GM19372 (cell line): Measurements from ENCODE around the gene PLGRKT.
"Not testable (repeated sequence)": the region's sequence is repeated elsewhere in the genome, so short reads cannot be mapped to it uniquely, and the experiment has no call there.

Source experiments
- ATAC-seq: cut with Tn5 transposase; IDR thresholded peaks from one replicate; pipeline ENCODE4 v1.9.1; 2021; ENCODE audit warnings: mild to moderate bottlenecking, low read depth, moderate library complexity; ENCODE audit not compliant: unreplicated experiment

PLGRKT gene

DNA sequence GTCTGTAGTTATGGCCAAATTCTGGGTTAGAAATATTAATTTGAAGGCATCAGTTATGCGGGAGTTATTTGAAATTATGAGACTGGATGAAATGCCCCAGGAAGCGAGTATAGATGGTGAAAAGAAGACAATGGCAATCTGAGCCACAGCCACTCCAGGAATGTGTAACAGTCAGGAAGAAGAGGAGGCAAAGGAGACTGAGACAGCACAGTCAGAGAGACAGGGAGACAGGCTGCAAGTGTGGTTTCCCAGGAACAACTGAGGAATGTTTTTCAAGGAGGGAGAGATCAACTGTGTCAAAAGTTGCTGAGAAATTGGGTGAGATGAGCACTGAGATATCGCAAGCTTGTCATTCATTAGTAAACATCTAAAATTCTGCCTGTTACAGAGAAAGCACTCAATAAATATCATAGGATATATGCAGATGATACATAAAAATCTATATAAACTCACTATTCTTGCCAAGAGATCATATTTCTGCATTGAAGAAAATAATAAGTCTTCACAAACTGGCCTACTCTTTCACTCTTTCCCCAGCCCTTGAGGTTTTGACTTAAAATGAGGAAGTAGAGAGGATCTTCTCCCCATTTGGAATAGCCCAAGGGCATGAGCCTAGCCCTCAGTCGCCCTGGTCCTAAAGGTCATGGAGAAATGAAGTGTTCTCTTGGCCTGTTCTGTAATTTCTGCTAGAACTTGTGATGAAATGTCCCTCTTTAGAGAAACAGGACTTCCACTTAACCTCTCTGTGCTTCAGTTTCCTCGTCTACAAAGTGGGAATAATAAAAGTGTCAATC, 49.5 kb downstream of the PLGRKT start:
- ATAC-seq = no peak

DNA sequence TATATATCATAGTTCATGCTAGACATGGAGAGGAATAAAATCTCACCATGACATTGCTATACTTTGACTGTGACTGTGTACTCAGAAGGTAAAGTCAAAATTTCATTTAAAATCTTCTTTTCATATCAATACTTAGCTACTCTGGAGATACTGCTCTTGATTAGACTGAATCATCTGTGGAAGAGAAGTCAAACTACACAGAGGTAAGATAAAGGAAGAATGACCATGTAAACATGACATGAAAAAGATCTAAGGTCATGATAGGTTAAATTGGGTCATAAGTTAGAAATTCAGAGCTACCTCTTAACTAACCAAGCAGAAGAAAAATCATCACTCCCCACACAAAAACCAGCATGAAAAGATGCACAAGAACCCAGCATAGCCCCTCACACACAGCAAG, 53.3 kb downstream of the PLGRKT start:
- ATAC-seq = no peak

DNA sequence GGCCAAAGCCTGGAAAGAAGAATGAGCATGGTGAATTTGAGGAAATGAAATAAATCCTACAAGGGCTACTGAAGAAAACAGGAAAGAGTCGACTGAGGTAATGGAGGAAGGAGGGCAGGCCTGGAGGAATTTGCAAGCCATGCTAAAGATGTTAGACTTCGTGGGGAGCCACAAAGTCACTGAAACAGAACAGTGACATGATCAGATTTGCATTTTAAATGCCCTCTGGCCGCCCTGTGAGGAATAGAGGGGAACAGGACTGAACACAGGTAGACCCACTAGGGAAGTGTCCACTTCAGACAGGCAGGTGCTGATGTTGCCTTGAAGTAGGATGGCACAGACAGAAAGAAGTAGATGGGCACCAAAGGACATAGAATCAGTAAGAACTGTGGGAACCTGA, 55.2 kb downstream of the PLGRKT start:
- ATAC-seq = no peak

DNA sequence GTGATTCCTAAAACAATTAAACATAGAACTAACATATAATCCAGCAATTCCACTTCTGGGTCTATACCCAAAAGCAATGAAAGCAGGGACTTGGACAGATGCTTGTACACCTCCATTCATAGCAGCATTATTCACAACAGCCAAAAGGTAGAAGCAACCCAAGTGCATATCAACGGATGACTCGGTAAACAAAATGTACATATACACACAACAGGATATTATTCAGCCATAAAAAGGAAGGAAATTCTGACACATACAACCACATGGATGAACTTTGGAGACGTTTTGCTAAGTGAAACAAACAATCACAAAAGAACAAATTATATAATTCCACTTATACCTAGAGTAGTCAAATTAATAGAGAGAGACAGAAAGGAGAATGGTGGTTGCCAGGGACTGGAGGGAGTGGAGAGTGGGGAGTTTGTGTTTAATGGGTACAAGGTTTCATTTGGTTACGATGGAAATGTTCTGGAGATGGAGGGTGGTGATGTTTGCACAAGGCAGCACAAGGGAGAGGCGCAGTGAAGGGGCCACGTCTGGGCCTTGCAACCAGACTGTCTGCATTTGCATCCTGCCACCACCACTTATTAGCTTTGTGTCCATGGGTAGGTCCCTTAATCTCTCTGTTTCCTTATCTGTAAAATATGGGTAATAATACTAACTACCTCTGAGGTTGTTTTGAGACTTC, 61.8 kb downstream of the PLGRKT start:
- no peak for ATAC-seq

DNA sequence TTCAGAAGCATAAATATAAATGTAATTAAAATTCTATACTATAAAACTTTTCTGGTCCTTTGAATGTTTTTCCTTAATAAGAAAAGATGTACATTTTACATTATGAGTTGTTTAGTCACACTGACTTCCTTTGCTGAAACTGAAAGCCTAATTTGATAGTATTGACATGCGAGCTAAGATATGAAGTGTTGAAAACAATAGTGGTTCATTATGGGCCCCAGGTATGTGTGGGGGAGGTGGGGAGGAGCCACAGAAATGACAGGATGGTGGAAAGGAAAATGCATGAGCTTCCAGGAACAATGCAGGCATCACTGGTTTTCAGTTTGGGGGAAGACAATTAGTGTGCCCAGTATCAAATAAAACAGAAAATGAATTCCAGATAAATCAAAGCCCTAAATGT, 62.6 kb downstream of the PLGRKT start:
- no peak for ATAC-seq

DNA sequence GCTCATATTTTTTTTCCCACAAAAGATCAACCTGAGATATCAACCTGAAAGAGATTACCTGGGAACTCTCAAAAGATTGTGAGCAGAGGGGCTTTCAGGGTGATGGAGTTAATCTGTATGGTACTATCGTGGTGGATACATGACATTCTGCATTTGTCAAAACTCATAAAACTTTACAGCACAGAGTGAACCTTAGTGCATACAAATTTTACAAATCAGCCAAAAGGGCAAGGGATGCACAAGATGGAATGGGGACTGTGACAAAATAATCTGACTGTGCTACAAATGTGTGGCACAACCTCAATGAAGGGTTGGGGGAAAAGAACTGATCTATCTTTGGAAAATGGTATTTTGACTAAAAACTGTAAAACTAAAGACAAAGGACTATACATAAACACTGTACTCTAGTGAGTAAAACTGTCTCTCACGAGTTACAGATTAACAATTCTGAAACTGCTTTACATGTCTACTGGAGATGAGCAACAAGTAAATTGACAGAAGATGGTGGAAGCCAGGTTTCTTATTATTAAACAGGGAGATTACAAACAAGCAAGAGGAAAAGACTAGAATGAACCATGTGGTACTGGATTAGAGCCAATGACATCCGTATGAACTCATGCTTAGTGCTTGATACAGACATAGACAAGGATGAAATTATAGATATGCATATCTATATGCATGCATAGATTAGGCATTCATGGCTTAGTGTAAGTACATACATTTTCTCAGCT, 73.3 kb downstream of the PLGRKT start:
- ATAC-seq = peak; percentile 90

DNA sequence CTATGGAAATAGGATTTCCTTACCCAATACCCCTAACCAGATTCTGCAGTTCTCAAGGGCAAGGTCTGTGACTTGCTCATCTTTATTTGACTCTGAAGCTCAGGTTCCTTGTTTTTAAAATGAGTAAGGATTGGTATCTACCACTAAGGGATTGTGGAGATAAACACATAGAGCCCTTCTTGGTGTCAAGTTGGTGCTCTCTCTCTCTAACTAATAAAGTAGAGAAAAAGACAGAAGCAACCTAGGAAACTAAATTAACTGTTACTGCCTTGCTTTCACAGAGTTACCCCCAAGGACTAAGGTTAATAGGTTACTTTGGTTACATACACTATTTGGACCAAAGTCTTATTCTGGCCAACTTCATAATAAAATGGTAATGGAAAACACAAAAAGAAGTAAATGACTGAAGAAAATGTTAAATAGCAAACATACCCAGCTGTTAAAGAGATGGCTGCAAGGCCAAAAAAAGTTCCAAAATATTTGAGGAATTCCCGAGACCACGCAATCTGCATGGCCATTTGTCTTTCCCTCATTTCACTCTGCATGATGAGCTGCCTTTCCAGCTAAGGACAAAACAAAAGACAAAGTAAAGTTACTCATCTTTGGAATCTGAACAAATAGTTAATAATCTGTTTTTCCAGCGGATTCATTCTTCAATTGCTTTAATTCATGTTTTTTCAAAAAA, 76.3 kb downstream of the PLGRKT start:
- ATAC-seq = no peak

DNA sequence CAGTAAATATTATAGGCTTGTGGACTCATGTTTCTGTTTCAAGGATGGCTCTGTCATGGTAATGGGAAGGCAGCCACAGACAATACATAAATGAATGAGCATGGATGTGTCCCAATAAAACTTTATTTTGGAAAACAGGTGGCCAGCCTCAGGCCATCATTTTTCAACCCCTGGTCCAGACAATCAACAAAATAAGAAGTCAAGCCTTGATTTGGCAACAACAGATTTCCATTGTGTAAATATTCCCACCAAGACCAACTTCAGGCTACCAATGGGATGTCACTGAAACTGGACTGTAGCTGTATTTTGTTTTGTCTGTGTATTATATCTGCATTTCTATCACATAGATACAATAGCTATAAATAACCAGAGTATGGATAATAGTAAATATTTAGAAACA, 77.4 kb downstream of the PLGRKT start:
- no peak for ATAC-seq

DNA sequence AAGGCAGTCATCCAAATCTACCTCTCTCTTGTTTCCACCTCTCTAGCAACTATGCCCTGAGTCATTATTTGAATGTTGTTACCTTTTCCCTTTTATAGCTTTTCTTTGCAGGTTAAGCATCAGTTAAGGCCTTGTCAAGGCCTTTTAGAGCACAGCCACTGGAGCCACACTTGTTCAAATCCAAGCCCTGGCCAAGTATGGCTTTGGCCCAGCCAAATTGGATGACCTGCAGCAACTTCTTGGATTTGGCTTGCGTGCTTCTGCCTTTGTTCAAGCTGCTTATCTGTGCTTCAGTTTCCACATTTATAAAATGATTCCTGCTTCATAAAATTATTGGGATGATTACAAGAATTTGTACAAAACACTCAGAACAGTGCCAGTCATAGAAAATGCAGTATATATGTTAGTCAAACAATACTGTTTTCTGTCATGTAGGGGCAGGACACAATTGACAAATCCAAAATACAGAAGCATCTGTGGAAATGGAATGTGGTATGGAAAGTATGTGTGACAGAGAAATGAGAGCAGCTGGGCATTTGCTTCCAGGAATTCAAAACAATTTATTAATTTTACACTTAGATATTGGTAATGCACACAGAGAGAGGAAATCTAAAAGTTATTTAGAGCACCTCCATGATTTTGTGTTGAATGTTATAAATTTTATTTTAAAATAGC, 80.2 kb downstream of the PLGRKT start:
- ATAC-seq = no peak

DNA sequence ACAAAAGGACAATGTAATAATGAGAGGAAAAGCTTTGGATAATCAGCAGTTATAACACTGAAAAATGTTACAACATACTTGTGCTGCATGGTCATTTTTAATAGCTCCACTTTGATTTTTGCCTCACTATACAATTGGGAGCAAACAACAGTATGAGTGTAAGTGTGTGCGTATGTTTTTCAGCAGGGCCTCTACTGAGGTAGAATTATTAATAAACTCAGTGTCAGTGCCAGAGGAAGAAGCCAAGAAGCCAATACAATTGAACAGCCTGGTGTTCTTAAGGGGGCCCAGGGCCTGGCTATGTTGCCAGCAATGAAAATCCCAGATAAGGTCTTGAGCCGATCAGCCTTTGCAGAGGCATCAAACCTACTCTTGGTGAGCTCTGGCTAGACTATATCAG, 81.9 kb downstream of the PLGRKT start:
- ATAC-seq = no peak

DNA sequence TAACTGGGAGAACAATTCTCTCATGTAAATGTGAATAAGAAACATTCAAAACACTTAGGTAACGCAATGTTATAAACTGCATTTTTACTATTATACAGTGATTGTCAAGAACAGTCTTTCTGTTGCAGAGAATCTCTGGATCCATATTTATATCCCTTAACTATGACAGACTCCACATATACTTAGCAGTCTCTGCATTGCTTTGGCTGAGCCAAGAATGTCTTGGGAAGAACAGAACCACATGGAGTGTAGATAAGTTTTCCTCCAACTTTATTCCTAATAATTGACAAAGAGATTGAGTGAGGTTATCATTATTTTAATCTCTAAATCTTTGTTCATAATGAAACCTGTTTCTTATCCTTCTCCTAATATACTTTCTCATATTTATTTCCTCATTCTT, 82.5 kb downstream of the PLGRKT start:
- ATAC-seq = no peak

DNA sequence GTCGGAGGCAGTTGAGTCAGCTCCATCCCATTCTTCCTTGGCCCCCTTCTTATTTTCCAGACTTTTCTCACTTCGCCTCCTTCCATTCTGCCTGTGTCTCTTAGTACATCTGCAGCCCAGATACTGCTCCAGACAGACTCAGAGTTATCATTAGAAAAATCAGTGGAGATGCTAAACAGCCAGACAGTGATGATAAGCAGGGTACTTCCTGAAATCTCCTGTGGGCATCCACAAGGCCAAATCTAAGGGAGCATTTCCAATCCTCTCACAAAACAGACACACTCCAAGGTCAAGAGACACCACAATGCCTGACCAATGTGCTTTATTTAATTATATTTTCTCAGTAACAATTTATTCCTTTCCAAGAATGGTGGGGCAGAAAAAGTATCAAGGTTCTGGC, 83.5 kb downstream of the PLGRKT start:
- ATAC-seq = no peak

DNA sequence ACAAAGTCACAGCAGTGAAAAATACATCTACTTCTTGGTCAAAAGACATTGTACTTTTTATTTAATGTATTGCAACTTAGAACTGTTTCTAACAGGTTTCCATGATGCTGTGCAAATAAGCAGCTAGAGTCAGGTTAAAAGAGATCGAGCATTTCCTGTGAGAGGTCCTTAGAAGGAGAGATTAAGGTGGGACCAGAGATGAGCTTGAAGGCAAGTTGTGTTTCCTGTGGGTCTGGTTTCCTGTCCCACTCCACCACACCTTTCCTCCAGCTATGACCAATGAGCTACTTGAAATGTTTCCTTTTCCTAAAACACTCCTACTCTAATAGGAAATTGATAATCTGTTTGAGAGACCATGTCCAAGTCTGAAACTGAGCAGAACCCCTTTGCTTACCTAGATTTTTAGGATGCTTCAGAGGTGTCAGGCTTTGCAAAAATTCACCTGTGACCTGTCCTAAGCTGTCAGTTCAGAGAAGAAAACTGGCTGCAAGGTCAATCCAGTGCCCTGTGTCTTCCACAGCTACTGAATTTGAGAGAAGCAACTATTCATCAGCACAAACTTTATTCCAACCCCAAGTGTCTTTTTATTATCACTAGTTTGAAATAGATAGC, 85.0 kb downstream of the PLGRKT start:
- no peak for ATAC-seq

DNA sequence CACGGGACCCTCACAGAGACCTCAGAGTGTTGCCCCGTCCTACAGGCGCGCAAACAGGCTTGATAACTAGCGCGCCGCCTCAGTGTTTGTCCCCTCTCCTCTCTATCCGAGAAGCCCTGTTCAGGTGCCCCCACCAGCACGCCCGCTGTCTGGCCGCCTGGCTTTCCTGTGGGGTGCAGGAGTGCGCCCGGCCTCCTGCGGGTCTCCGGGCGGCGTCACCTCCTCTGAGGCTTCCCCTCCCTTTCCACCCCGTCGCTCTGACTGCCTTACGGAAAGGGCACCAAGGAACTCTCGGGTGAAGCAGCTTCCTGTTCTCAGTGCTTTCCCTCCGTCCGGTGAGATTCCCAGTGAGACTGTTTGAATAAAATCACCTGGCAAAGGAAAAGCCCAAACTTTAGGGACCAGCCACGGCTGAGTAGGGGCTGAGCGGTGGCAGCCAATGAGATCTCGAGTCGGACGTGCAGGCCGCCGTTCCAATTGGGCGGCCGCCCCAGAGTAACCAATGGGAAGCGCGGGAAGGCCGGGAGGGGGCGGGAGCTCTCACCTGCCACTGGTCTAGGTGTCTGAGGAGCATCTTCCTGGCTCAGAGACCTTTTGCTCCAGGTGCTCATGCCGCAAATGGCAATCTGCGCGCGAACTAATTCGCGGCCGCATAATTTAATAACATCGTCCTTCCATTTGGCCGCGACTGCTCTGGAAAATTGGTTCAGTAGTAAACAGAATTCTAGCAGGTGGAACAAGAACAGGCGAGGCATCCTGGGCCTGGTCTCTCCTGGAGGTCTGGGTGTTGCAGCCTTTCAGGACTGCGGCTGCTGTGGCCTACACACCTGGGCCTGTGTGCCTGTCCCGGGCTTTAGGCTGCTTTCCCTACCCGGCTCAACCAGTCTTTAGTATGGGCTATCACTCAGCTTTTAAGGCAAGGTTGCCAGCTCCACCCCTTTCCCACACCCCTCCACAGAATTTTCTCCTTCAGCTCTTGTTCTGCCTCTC, 98.4 kb downstream of the PLGRKT start, which contains the start of gene RLN1:
TSS of gene RLN1 (minus strand) at position 885 of the 990 bp plus-strand sequence. CDS start at position 755, 130 bp downstream.
- ATAC-seq = peak; percentile 99

DNA sequence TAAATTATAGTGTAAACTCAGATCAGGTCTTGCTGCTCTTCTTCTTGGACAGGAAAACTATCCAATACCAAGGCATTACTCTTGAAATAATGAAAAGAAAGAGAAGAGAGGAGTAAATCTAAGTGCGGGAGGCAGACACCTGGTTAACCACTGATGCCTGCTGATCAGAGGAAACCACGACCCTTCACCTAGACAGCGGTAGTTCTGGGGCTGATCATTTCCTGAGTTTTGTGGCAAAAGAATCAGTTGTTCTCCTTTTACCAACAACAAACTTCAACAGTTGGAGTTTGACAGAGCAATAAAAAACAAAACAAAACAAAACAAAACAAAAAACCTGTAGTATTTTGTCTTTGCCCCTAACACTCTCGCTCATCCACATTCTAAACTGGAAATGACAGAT, 101.0 kb downstream of the PLGRKT start:
- no peak for ATAC-seq

DNA sequence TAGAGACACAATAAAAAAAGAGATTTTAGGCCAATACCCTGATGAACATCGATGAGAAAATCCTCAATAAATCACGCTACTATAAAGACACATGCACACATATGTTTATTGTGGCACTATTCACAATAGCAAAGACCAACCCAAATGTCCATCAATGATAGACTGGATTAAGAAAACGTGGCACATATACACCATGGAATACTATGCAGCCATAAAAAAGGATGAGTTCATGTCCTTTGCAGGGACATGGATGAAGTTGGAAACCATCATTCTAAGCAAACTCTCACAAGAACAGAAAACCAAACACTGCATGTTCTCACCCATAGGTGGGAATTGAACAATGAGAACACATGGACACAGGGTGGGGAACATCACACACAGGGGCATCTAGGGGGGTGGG, 106.4 kb downstream of the PLGRKT start:
- ATAC-seq = not testable (repeated sequence)

DNA sequence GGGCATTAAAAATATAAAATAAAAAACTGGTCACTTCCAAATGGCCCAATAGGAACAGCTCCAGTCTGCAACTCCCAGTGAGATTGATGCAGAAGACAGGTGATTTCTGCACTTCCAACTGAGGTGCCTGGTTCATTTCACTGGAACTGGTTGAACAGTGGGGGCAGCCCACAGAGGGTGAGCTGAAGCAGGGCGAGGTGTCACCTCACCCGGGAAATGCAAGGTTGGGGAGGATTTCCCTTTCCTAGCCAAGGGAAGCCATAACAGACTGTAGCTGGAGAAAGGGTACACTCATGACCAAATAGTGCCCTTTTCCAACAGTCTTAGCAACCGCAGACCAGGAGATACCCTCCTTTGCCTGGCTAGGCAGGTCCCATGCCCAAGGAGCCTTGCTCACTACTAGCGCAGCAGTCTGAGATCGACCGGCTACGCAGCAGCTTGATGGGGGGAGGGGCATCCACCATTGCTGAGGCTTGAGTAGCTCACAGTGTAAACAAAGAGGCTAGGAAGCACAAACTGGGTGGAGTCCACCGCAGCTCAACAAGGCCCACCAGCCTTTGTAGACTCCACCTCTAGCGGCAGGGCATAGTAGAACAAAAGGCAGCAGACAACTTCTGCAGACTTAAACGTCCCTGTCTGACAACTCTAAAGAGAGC, 110.7 kb downstream of the PLGRKT start:
- no peak for ATAC-seq

DNA sequence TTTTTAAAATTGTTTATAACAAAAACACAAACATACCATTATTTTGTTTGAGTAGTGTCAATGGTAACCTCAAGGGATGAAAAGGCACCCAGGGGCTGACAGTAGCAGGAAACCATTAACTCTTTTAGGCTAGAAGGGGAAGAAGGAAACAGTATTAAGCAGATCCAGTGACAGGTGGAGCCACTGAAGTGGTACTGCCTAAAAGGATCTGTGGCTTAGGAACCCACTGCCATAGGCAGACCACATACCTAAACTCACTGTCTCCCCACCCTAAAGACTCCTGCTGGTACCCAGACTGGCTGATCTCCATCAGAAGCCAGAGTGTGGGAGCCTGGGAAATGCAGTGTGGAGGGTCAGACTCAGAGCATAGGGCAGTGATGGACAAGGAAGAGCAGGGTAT, 111.5 kb downstream of the PLGRKT start:
- no peak for ATAC-seq
